Measurements from ENCODE around the gene ETHE1. TPM values are rescaled to one million over a fixed set of nuclear protein-coding genes. Genes with fewer than 3 reads are reported as not detected.
A peak's percentile ranks its signal among the peaks of the same experiment; 100 is the strongest.
"Not testable (repeated sequence)": the region's sequence is repeated elsewhere in the genome, so short reads cannot be mapped to it uniquely, and the experiment has no call there.

The ETHE1 gene
- total and polyA plus RNA-seq, 12 donors, result 5.1 to 23.6 (median 13.0) TPM

GRCh38 chr19:43548706-43549105 lies 21.7 kb upstream of the ETHE1 start:
- TF ChIP-seq CTCF (IDR thresholded peaks at IDR 0.05), result no peak
- intact Hi-C loops (cut with DNase I), result loop anchor here in 2 of 10 donors (10.0 kb wide), 2 partner anchors 96 to 236 kb away; partner anchors contain the start of gene KCNN4 (in 1 of the 2)
- peaks cover 5 to 82% (median 38%) of the 10 kb centered on the region in 9 donors for H3K36me3 ChIP-seq
- no peak overlapping the region for H3K27ac ChIP-seq
- no peaks in the 10 kb centered on the region for H3K27me3 ChIP-seq
- H3K9me3 ChIP-seq, result no peaks in the 10 kb centered on the region
- no peak for DNase-seq
- 90 to 93% methylated on average over 2 of the region's 2 CpGs for WGBS, 2 donors
- H3K4me1 ChIP-seq, result no peaks in the 10 kb centered on the region
- ATAC-seq, result no peak
- H3K4me3 ChIP-seq, result no peak overlapping the region

- H3K27me3 ChIP-seq, H3K9me3 ChIP-seq, ATAC-seq, H3K4me3 ChIP-seq, H3K4me1 ChIP-seq, DNase-seq, H3K27ac ChIP-seq: not testable (repeated sequence)
- WGBS, 2 donors, result 85 to 91% methylated on average over 6 to 13 of the region's 24 CpGs
- peaks cover 5 to 82% (median 42%) of the 10 kb centered on the region in 9 donors for H3K36me3 ChIP-seq
- intact Hi-C loops (cut with DNase I), result loop anchor here in 2 of 10 donors (10.0 kb wide), 2 partner anchors 97 to 237 kb away; partner anchors contain the start of gene KCNN4 (in 1 of the 2)
Measured at GRCh38 chr19:43547926-43548325, 20.9 kb upstream of the ETHE1 start.

GRCh38 chr19:43546581-43546980 lies 19.6 kb upstream of the ETHE1 start:
- no peak overlapping the region for H3K27ac ChIP-seq
- no peak for DNase-seq
- intact Hi-C loops (cut with DNase I), result loop anchor here in 2 of 10 donors (10.0 kb wide), 2 partner anchors 98 to 238 kb away; partner anchors contain the start of gene KCNN4 (in 1 of the 2)
- H3K36me3 ChIP-seq, result peaks cover under 1 to 85% (median 44%) of the 10 kb centered on the region in 9 donors
- H3K4me3 ChIP-seq, result no peak overlapping the region
- no peak for TF ChIP-seq CTCF (IDR thresholded peaks at IDR 0.05)
- no peaks in the 10 kb centered on the region for H3K9me3 ChIP-seq
- ATAC-seq, result peak in 1 of 8 donors; percentile 32
- WGBS, 2 donors, result 98 to 100% methylated on average over 3 of the region's 3 CpGs
- H3K4me1 ChIP-seq, result no peaks in the 10 kb centered on the region
- no peaks in the 10 kb centered on the region for H3K27me3 ChIP-seq

- no peak for DNase-seq
- no peak for TF ChIP-seq CTCF (IDR thresholded peaks at IDR 0.05)
- no peak overlapping the region for H3K4me3 ChIP-seq
- H3K27me3 ChIP-seq, result no peaks in the 10 kb centered on the region
- ATAC-seq, result peak in 1 of 8 donors; percentile 16
- H3K36me3 ChIP-seq, result peaks cover 0 to 85% (median 39%) of the 10 kb centered on the region in 9 donors
- WGBS, 2 donors, result 64 to 72% methylated on average over 2 of the region's 2 CpGs
- intact Hi-C loops (cut with DNase I), result loop anchor here in 2 of 10 donors (10.0 kb wide), 2 partner anchors 99 to 239 kb away; partner anchors contain the start of gene KCNN4 (in 1 of the 2)
- no peaks in the 10 kb centered on the region for H3K9me3 ChIP-seq
- no peak overlapping the region for H3K27ac ChIP-seq
- H3K4me1 ChIP-seq, result no peaks in the 10 kb centered on the region
Measured at GRCh38 chr19:43545981-43546380, 19.0 kb upstream of the ETHE1 start.

GRCh38 chr19:43545276-43545675 lies 18.3 kb upstream of the ETHE1 start:
- Histone ChIP-seq H3K36me3 (peaks cover 0 to 85% (median 36%) of the 10 kb centered on the region in 9 donors), H3K4me1 (no peaks in the 10 kb centered on the region)
- ATAC-seq, result no peak

More at GRCh38 chr19:43545276-43545675, 18.3 kb upstream of the ETHE1 start:
- no peak for TF ChIP-seq CTCF (IDR thresholded peaks at IDR 0.05)
- H3K9me3 ChIP-seq, result no peaks in the 10 kb centered on the region
- intact Hi-C loops (cut with DNase I), result loop anchor here in 2 of 10 donors (10.0 kb wide), 2 partner anchors 100 to 240 kb away; partner anchors contain the start of gene KCNN4 (in 1 of the 2)
- no peak overlapping the region for H3K27ac ChIP-seq
- no peaks in the 10 kb centered on the region for H3K27me3 ChIP-seq
- DNase-seq, result no peak
- 93 to 96% methylated on average over 5 of the region's 5 CpGs for WGBS, 2 donors
- H3K4me3 ChIP-seq, result no peak overlapping the region

Measured in heart right ventricle (tissue), 16 donors.